ENCODE results near the gene TRPM6. TPM values are rescaled to one million over a fixed set of nuclear protein-coding genes. Genes with fewer than 3 reads are reported as not detected.
A peak's percentile ranks its signal among the peaks of the same experiment; 100 is the strongest.

Gene TRPM6
- total and polyA plus RNA-seq, 11 donors, result 0.08 to 0.75 (median 0.34) TPM; not detected in 2

GRCh38 chr9:74735761-74736160 lies 152.0 kb downstream of the TRPM6 start:
- Histone ChIP-seq H3K36me3 (no peaks in the 10 kb centered on the region), H3K27me3 (no peaks in the 10 kb centered on the region), H3K27ac (no peak overlapping the region), H3K4me1 (no peaks in the 10 kb centered on the region), H3K9me3 (no peaks in the 10 kb centered on the region), H3K4me3 (no peak overlapping the region)
- 69 to 86% (median 82%) methylated on average over 4 of the region's 4 CpGs for WGBS, 4 donors
- ATAC-seq (no peak), DNase-seq (no peak)
- intact Hi-C loops (cut with DNase I), result no loop called here
- TF ChIP-seq POLR2A (IDR thresholded peaks at IDR 0.05) (no peak), CTCF (IDR thresholded peaks at IDR 0.05) (no peak)

DNA sequence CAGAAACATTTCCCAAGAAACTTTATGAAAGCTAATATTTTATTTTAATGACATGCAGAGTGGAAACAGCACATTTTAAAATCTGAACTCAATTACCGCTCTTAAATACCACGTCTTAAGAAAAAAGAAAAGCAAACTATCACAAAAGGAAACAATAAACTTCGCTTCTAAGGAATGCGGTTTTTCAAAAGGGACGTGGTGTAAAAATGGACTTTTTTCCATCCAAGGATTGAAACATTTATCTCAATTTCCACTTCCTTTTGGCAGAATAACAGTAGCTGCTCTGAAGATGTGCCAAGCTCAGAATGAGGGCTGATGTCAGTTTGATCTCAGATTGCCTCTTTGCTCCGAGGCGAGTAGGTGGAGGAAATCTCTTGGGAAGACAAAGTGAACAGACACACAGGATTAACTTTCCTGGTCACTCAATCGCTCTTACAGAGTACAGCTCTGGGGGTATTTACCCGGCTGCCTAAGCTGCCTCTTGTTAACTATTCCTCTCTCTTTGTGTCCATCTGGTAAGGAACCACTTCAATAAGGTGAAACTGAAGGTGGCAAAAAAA lies 158.5 kb downstream of the TRPM6 start:
- ATAC-seq (no peak), DNase-seq (no peak)
- no peak for TF ChIP-seq POLR2A (IDR thresholded peaks at IDR 0.05)
- TF ChIP-seq CTCF (IDR thresholded peaks at IDR 0.05), result no peak
- Histone ChIP-seq H3K36me3 (no peaks in the 10 kb centered on the region), H3K4me1 (no peaks in the 10 kb centered on the region), H3K27ac (no peak overlapping the region), H3K9me3 (no peaks in the 10 kb centered on the region), H3K27me3 (no peaks in the 10 kb centered on the region), H3K4me3 (peak overlapping the region in 1 of 12 donors; percentile 2)
- 42 to 50% (median 45%) methylated on average over 9 of the region's 9 CpGs for WGBS, 4 donors
- intact Hi-C loops (cut with DNase I), result no loop called here

GRCh38 chr9:74728176-74728575 lies 159.5 kb downstream of the TRPM6 start:
- intact Hi-C loops (cut with DNase I), result no loop called here
- no peak for TF ChIP-seq POLR2A (IDR thresholded peaks at IDR 0.05)
- TF ChIP-seq CTCF (IDR thresholded peaks at IDR 0.05), result no peak
- no peaks in the 10 kb centered on the region for H3K4me1 ChIP-seq
- no peak overlapping the region for H3K27ac ChIP-seq
- H3K27me3 ChIP-seq, result no peaks in the 10 kb centered on the region
- 72 to 82% (median 76%) methylated on average over 7 of the region's 7 CpGs for WGBS, 4 donors
- no peaks in the 10 kb centered on the region for H3K36me3 ChIP-seq
- H3K4me3 ChIP-seq, result no peak overlapping the region
- DNase-seq, result no peak
- H3K9me3 ChIP-seq, result no peaks in the 10 kb centered on the region
- no peak for ATAC-seq

DNA sequence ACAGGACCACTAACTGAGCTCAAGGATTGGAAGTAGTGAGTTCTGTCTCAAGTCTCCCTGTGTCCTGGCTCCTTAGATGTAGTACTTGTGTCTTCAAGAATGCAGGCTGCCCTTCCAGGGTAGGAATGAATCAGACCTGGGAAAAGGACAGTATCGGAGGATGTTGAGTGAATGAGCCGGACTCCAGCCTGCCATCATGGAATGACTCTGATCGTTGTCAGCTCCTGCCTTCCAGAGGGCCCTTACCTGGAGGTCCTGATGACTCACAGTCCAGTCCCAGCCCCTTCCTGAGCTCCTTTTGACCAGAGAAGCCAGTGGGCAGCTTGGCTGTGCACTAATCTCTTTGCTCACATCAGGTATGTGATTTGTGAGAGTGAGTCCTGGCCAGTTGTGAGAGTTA lies 161.1 kb downstream of the TRPM6 start:
- Histone ChIP-seq H3K27me3 (no peaks in the 10 kb centered on the region), H3K4me1 (no peaks in the 10 kb centered on the region), H3K9me3 (no peaks in the 10 kb centered on the region), H3K4me3 (no peak overlapping the region), H3K27ac (no peak overlapping the region), H3K36me3 (no peaks in the 10 kb centered on the region)
- ATAC-seq, result no peak
- TF ChIP-seq CTCF (IDR thresholded peaks at IDR 0.05) (no peak), POLR2A (IDR thresholded peaks at IDR 0.05) (no peak)
- DNase-seq, result no peak
- 86 to 95% (median 94%) methylated on average over 3 of the region's 3 CpGs for WGBS, 4 donors
- intact Hi-C loops (cut with DNase I), result no loop called here
